Cardiac fibroblast (primary cell): ENCODE data around the gene MYOC.
"Not testable (repeated sequence)": the region's sequence is repeated elsewhere in the genome, so short reads cannot be mapped to it uniquely, and the experiment has no call there.

ENCODE experiments used
- DNase-seq, 2 donors: peaks; one replicate each; pipeline versions ENCODE4 v3.0.0 to v3.0.0-alpha.2; 2010; ENCODE audit warnings: low read depth in 2 of 2
- H3K4me3 ChIP-seq, 2 donors: replicated peaks in 1 of 2; 1 replicate in 1 of 2; 2 replicates in 1 of 2; pipeline ENCODE4 v1.5.1; 2011; ENCODE audit warnings: low read depth in 2 of 2, low read length in 2 of 2, mild to moderate bottlenecking in 2 of 2, moderate library complexity in 1 of 2
- TF ChIP-seq, protein P1 (sequence below): IDR thresholded peaks from one replicate; pipeline ENCODE4 v1.5.1; 2011; ENCODE audit warnings: low read depth, mild to moderate bottlenecking, low read length, inconsistent platforms

MYOC gene

DNA sequence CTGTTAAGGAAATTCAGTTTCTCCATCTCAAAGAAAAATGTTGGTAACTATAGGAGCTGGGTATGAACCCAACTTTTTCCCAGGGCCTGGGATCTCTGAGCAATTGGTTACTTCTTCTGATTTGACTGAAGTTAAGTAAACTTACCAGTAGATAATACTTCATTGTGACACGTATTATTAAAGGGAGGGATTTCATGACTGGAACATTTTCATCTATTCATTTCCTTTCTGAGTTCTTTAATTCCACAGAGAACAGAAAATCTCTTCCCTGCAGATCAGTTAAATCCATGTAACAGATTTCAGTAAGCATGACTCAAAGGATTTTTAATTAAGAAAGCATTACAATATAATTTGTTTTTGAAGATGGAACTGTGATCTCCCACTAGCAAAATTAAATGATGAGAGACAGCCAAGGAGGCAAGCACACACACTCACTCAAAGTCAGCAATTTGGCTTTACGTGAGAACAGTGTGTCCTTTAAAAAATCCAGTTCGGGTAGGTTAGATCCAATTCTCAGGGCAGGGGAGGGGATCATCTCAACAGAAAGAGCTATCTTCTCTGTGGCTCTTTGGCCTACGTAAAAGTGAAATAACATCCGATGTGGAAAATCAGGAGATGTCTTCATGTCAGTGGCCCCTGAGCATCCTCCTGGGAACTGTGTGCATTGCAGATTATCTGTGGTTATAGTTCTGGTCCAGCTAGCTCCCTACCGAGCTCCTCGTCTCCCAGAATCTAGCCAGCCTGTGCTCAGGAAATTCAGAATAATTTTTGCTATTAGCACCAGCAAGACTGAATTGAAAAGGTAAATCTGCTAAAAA is 10.8 kb upstream of the MYOC start:
- DNase-seq: no peak
- no peak overlapping the region for H3K4me3 ChIP-seq
- TF ChIP-seq, protein P1, sequence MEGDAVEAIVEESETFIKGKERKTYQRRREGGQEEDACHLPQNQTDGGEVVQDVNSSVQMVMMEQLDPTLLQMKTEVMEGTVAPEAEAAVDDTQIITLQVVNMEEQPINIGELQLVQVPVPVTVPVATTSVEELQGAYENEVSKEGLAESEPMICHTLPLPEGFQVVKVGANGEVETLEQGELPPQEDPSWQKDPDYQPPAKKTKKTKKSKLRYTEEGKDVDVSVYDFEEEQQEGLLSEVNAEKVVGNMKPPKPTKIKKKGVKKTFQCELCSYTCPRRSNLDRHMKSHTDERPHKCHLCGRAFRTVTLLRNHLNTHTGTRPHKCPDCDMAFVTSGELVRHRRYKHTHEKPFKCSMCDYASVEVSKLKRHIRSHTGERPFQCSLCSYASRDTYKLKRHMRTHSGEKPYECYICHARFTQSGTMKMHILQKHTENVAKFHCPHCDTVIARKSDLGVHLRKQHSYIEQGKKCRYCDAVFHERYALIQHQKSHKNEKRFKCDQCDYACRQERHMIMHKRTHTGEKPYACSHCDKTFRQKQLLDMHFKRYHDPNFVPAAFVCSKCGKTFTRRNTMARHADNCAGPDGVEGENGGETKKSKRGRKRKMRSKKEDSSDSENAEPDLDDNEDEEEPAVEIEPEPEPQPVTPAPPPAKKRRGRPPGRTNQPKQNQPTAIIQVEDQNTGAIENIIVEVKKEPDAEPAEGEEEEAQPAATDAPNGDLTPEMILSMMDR: no peak

DNA sequence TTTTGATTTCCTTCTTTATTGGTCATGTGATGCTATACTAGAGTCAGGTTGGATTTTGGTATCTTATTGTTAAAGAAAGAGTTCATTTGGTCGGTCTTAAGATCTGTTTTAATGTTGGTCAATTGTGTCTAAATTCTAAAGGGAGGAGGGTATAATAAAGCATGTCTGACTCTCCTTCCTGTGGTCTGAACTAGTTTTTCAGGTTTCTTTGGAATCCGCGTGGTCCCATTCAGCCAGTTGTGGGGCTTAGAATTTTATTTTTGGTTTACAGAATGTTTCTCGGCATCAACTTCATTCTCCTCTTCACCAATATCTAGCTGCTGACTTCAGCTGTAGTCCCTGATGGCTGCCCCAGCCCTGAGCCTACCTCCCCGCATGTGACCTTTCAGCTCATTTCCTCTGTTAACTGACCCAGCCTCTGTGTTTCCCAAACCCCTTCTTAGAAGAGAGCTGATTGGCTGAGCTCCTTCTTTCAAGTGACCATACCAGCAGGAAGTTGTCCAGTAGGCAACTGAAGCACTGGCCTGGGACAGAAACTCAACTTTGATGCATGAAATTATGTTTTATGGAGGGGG is 8.7 kb upstream of the MYOC start:
- TF ChIP-seq, protein P1: no peak
- no peak overlapping the region for H3K4me3 ChIP-seq
- DNase-seq: no peak

DNA sequence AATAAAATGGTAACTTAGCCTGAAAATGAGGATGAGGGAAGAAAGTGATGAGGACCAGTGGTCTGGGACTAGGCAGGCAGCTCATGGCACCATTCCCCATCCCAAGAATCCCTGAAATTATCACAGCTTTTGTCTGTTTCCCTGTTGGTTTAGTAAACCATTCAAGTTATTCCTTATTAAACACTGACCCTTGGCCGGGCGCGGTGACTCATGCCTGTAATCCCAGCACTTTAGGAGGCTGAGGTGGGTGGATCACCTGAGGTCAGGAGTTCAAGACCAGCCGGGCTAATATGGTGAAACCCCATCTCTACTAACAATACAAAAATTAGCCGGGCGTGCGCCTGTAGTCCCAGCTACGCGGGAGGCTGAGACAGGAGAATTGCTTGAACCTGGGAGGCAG is 3.7 kb upstream of the MYOC start:
- not testable (repeated sequence) for H3K4me3 ChIP-seq, DNase-seq

DNA sequence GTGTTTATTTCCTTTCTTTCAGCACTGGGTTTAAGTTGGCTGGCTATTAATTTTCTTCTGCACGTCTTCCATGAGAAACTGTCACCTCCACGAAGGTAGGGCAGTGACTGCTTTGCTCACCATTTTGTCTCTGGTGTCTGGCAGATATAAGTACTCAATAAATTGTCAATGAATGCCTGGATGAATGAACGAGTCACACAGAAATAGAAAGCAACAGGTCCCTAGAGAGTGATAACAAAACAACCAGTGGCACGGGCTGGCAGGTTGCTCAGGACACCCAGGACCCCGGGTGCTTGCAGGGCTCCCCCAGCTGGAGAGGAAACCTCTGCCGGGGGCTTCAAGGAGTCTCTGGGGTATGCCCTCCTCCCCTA is 3.2 kb upstream of the MYOC start:
- DNase-seq: no peak
- peak overlapping the region in 1 of 2 donors; percentile 1 for H3K4me3 ChIP-seq
- TF ChIP-seq, protein P1: no peak

DNA sequence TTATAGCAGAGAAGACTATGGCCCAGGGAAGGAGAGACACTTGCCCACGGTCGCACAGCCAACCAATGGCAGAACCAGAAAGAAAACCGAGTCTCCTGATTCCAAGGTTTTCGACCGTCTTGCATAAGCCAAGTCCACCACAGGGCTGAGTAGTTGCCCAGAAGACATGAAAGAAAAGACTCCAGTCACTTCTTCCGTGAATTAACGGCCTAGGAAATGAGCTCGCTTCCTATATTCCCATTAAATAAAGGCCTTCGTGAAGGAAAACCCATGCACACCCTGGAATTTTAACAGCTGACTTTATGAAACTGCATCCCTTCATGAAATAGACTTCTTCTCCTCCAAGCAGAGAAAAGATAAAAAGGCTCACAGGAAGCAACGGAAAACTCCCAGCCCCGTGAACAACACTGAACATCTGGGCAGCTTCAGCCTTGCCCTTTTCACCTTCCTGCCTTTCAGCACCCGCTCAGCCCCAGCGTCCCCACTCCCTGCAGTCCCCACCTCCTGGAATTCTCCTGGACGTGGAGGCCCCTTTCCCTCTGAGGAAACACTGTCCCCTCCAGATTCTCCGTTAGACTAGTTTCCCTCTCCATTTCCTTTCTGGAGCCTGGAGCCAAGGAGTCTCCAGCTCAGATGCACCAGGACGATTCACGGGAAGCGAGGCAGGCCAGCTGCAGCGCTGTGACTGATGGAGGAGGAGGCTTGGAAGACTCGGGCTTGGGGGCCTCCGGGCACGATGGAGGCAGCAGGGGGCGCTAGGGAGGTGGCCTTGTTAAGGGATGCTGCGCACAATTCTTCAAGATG is 2.7 kb upstream of the MYOC start:
- DNase-seq: peak; percentile 88 to 93
- TF ChIP-seq, protein P1: peak; percentile 94
- H3K4me3 ChIP-seq: peak overlapping the region; percentile 1 to 27

DNA sequence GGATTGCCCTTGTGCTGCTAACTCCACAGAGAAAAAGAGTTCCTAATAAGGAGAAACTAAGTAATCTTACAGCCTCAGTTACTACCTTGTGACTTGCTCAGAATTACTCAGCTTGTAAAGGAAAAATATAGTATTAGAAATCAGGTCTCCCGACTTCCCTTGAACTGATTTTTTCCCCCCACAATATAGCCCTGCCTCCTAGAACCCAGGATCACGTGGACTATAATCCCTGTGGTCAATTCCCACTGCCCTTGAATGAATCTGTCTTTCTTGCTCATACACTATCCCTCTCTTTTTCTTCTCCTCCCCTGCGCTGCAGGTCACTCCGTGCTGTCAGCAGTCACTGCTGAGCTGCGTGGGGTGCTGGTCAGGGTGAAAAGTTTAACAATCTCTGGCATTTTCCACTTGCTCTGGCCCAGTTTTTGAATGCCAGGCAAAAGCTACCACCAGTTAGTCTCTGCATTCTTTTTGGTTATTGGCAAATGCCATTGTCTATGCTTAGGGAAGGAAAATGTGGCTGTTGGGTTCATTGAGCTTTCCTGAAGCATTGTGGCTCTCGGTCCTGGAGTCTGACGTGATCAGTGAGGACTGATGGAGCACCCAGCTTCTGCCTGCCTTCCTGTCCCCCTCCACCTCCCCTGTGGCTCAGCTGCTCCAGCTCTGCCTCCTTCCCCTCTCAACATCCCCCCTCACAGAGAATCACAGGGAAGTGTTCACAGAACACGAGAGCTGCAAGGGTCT is 1.9 kb upstream of the MYOC start:
- DNase-seq: peak; percentile 15 to 72
- no peak overlapping the region for H3K4me3 ChIP-seq
- TF ChIP-seq, protein P1: no peak
